Endothelial cell (in vitro differentiated cells): Measurements from ENCODE around the gene GSG1L. TPM values are rescaled to one million over a fixed set of nuclear protein-coding genes. Genes with fewer than 3 reads are reported as not detected.

ENCODE experiments used
- DNase-seq: peaks from one replicate; pipeline ENCODE4 v3.0.0; 2021; ENCODE audit warnings: low spot score
- H3K27ac Mint-ChIP-seq: one replicate; pipeline ENCODE4 v1.8.0; 2021; ENCODE audit warnings: mixed read lengths, inconsistent platforms; ENCODE audit not compliant: unreplicated experiment
- H3K27me3 Mint-ChIP-seq: one replicate; pipeline ENCODE4 v1.8.0; 2021; ENCODE audit warnings: mild to moderate bottlenecking, moderate library complexity, mixed read lengths, inconsistent platforms; ENCODE audit not compliant: unreplicated experiment
- H3K36me3 Mint-ChIP-seq: one replicate; pipeline ENCODE4 v1.8.0; 2021; ENCODE audit warnings: mild to moderate bottlenecking, low read depth, mixed read lengths, inconsistent platforms; ENCODE audit not compliant: unreplicated experiment
- H3K4me1 Mint-ChIP-seq: one replicate; pipeline ENCODE4 v1.8.0; 2021; ENCODE audit warnings: mild to moderate bottlenecking, mixed read lengths, inconsistent platforms; ENCODE audit not compliant: unreplicated experiment
- H3K4me3 Mint-ChIP-seq: one replicate; pipeline ENCODE4 v1.8.0; 2021; ENCODE audit warnings: mild to moderate bottlenecking, mixed read lengths, inconsistent platforms; ENCODE audit not compliant: unreplicated experiment
- H3K9me3 Mint-ChIP-seq: one replicate; pipeline ENCODE4 v1.8.0; 2021; ENCODE audit warnings: mixed read lengths, inconsistent platforms; ENCODE audit not compliant: unreplicated experiment
- total RNA-seq: library from RNA; stranded (reverse); fragmentation: NEBNext Ultra II Directional; extraction: Animal tissue kit (Norgen Biotek cat#: 25700); gene quantifications from one replicate; pipeline ENCODE4 v1.2.1, GENCODE V29; 2021; ENCODE audit not compliant: unreplicated experiment
- TF ChIP-seq, protein P1 (sequence below): fragments of 200-600 bp; sonication (generic); IDR thresholded peaks from one replicate; pipeline ENCODE4 v1.5.0; 2021; ENCODE audit warnings: antibody characterized with exemption; ENCODE audit not compliant: unreplicated experiment

The GSG1L gene
- total RNA-seq, 1 donor from 2014 or later: 0.38 TPM

DNA sequence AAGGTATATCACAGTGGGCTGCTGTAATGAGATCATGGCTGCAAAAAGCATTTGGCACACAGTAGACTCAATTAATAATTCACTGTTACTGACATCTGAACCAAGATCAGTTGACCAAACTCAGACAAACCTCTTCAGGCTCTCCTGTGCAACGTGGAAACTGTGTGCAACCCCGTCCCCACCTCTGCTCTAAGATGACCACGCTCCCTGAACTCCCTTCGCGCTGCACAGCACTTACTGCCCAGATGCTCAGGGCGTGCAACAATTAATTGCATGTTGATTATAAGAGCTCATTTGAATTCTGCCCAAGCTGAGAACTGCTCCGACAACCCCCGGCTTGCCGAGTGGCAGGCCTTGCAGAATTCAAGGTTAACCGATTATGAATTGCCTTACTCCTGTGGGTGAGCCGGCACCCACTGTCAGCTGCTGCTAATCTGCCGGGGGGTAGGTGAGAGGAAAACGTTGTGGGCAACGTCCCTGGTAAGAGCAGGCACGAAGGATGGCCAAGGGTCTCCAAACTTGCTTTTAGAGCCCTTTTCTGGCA is 1.3 kb upstream of the GSG1L start:
- H3K27ac Mint-ChIP-seq: no peak overlapping the region
- peak overlapping the region; percentile 67 for H3K4me3 Mint-ChIP-seq
- H3K27me3 Mint-ChIP-seq: peaks cover 26% of the 10 kb centered on the region
- H3K4me1 Mint-ChIP-seq: no peaks in the 10 kb centered on the region
- TF ChIP-seq, protein P1, sequence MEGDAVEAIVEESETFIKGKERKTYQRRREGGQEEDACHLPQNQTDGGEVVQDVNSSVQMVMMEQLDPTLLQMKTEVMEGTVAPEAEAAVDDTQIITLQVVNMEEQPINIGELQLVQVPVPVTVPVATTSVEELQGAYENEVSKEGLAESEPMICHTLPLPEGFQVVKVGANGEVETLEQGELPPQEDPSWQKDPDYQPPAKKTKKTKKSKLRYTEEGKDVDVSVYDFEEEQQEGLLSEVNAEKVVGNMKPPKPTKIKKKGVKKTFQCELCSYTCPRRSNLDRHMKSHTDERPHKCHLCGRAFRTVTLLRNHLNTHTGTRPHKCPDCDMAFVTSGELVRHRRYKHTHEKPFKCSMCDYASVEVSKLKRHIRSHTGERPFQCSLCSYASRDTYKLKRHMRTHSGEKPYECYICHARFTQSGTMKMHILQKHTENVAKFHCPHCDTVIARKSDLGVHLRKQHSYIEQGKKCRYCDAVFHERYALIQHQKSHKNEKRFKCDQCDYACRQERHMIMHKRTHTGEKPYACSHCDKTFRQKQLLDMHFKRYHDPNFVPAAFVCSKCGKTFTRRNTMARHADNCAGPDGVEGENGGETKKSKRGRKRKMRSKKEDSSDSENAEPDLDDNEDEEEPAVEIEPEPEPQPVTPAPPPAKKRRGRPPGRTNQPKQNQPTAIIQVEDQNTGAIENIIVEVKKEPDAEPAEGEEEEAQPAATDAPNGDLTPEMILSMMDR: no peak
- H3K9me3 Mint-ChIP-seq: no peaks in the 10 kb centered on the region
- DNase-seq: no peak
- peaks cover 4% of the 10 kb centered on the region for H3K36me3 Mint-ChIP-seq

DNA sequence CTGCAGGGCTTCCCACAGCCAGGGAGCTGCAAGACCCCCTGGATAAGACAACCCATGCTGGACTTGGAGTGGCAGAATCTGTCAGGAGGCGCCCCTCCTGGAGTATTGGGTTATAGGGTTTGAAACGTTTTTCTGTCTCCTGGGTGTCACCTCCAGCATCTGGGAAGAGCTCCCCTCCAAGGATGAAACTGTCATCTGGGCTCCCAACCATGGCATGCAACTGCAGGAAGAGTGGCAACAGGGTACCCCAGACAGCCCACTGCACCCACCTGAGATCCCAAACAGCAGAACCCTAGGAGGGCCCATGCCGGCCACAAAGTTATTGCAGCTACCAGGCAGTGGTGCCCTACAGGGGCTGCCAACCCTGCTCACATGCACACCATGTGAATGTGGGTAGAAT is 636 bp upstream of the GSG1L start:
- no peak overlapping the region for H3K4me3 Mint-ChIP-seq

DNA sequence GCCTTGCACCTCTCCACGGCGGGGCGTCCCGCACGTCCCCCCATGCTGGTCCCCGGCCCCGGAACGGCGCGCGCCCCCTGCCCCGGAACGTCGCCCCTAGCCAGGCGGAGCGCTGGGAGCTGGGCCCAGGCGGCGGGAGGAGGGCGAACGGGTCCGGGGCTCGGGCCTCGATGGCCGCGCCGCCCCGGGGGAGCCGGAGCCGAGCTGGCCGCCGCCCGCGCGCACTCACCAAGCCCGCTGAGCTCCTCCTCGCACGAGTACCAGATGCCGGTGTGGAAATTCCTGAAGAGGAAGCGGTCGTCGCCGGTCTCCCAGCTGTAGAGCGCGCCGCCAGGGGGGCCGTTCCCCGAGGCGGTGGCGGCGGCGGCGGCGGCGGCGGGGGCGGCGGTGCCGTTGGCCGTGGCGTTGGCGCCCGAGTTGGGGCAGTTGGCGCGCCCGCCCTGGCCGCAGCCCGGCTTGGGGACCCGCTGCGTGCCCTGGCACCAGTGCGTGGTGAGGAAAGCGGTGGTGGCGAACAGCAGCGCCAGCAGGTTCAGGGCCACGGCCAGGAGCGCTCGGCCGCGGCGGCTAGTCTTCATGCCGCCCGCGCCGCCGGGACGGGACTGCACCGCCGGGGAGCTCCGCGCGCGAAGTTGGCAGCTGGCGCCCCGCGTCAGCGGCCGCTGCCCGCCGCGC is 530 bp downstream of the GSG1L start:
- peak; percentile 40 for DNase-seq
- Mint-ChIP-seq H3K27ac (no peak overlapping the region), H3K27me3 (peaks cover 31% of the 10 kb centered on the region), H3K9me3 (no peaks in the 10 kb centered on the region), H3K4me3 (no peak overlapping the region), H3K4me1 (no peaks in the 10 kb centered on the region), H3K36me3 (peaks cover 4% of the 10 kb centered on the region)
- TF ChIP-seq, protein P1: no peak

More for the DNA sequence above, 636 bp upstream of the GSG1L start:
- Mint-ChIP-seq H3K27me3 (peaks cover 26% of the 10 kb centered on the region), H3K27ac (no peak overlapping the region), H3K36me3 (peaks cover 4% of the 10 kb centered on the region), H3K9me3 (no peaks in the 10 kb centered on the region), H3K4me1 (no peaks in the 10 kb centered on the region)
- DNase-seq: no peak
- TF ChIP-seq, protein P1: no peak

DNA sequence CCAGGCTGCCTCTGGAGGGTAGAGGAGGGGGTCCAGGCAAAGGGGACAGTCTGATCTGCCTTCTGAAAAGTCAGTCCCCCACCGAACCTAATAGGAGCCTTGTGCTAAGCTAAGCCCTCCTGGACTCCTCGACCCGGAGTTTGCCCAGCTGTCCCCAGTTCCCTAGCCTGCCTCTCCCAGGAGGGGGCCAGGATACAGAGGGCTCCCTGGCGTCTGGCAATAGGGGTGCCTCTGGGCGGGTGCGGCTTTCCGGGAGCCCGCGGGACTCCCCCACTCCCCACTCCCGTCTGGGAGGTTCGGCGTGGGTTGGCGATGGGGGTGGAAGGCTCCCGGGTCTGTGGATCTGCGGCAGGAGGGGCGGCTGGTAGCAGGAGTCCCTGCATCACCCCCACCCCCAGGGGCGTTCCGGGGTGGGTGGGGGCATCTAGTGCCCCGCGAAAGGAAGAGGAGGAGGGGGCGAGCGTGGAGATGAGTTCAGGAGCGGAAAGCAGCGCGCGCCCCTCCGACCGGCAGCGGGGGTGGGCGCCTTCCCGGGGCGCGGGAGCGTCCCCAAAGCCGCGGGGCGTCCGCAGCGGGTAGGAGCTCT is 1.2 kb downstream of the GSG1L start:
- no peaks in the 10 kb centered on the region for H3K9me3 Mint-ChIP-seq
- peaks cover 28% of the 10 kb centered on the region for H3K27me3 Mint-ChIP-seq
- H3K4me1 Mint-ChIP-seq: no peaks in the 10 kb centered on the region
- H3K4me3 Mint-ChIP-seq: no peak overlapping the region
- peaks cover 4% of the 10 kb centered on the region for H3K36me3 Mint-ChIP-seq
- no peak for DNase-seq
- TF ChIP-seq, protein P1: no peak
- H3K27ac Mint-ChIP-seq: no peak overlapping the region
